Endothelial cell of umbilical vein (primary cell): Measurements from ENCODE around the gene PDLIM4. TPM values are rescaled to one million over a fixed set of nuclear protein-coding genes. Genes with fewer than 3 reads are reported as not detected.

Experiments
- BruUV-seq: library from RNA; stranded (reverse); fragments of 400-500 nt; replicated peaks from 2 replicates; lab custom pipeline; 2021; lab: Mats Ljungman, UMichigan
- CTCF ChIA-PET: fragments of 300-600, 350-600 bp; sonication (Branson Sonifier 250); formaldehyde crosslinking; loops from one replicate; lab custom pipeline; 2021; ENCODE audit warnings: antibody characterized with exemption, inconsistent platforms; lab: Charles Lee
- POLR2A ChIA-PET: fragments of 300-600, 350-600 bp; sonication (Branson Sonifier 250); formaldehyde crosslinking; loops from one replicate; lab custom pipeline; 2021; ENCODE audit warnings: antibody characterized with exemption, inconsistent platforms; lab: Charles Lee
- DNase-seq: peaks from one replicate; pipeline ENCODE4 v3.0.0-alpha.2; 2011; ENCODE audit warnings: low read depth, low spot score
- FAIRE-seq: peaks from 2 replicates; lab custom pipeline; 2011; peaks lifted over from hg19 to GRCh38; lab: Jason Lieb, UNC
- H2AFZ ChIP-seq: 2 replicates; pipeline ENCODE4 v1.6.0; 2012; ENCODE audit warnings: low read depth, low read length, control low read depth, inconsistent platforms
- H3K27ac ChIP-seq: 2 replicates; pipeline ENCODE4 v1.5.1; 2011; ENCODE audit warnings: low read depth, mild to moderate bottlenecking, control low read depth, low read length, moderate library complexity; ENCODE audit not compliant: insufficient read depth
- H3K27me3 ChIP-seq, 2 experiments: 2 replicates each; pipeline versions ENCODE4 v1.6.0 to v1.6.1; 2011; ENCODE audit warnings: low read length in 2 of 2, mixed read lengths in 1 of 2; ENCODE audit not compliant: control insufficient read depth in 2 of 2, insufficient read depth in 2 of 2
- H3K36me3 ChIP-seq, 2 experiments: 2 replicates in 1 of 2; 3 replicates in 1 of 2; pipeline ENCODE4 v1.5.1; 2011; ENCODE audit warnings: low read length in 2 of 2, mild to moderate bottlenecking in 1 of 2, moderate library complexity in 1 of 2; ENCODE audit not compliant: control insufficient read depth in 2 of 2, insufficient read depth in 2 of 2; ENCODE audit errors: extremely low read depth in 1 of 2
- H3K4me1 ChIP-seq: 3 replicates; pipeline ENCODE4 v1.5.1; 2011; ENCODE audit warnings: mild to moderate bottlenecking, low read length; ENCODE audit not compliant: control insufficient read depth, insufficient read depth; ENCODE audit errors: extremely low read depth
- H3K4me2 ChIP-seq: 2 replicates; pipeline ENCODE4 v1.6.1; 2011; ENCODE audit warnings: low read length, control low read depth, mixed read lengths; ENCODE audit not compliant: insufficient read depth
- H3K4me3 ChIP-seq, 3 experiments: fragments of 200-600 bp in 1 of 3; sonication (generic), shearing (Covaris generic) in 1 of 3; replicated peaks in 1 of 3; 2 replicates each; pipeline ENCODE4 v1.5.1; 2011 to 2016; ENCODE audit warnings: control low read depth in 3 of 3, low read length in 3 of 3, mild to moderate bottlenecking in 2 of 3, inconsistent platforms in 1 of 3, low read depth in 1 of 3, moderate library complexity in 1 of 3; ENCODE audit not compliant: insufficient read depth in 1 of 3
- H3K79me2 ChIP-seq: 2 replicates; pipeline ENCODE4 v1.6.0; 2012; ENCODE audit warnings: low read length, inconsistent platforms; ENCODE audit not compliant: control insufficient read depth, insufficient read depth
- H3K9ac ChIP-seq: replicated peaks from 2 replicates; pipeline ENCODE3; 2011; ENCODE audit warnings: low read length, control low read depth; ENCODE audit not compliant: insufficient read depth; ENCODE audit errors: extremely low read depth
- H3K9me1 ChIP-seq: replicated peaks from 3 replicates; pipeline ENCODE4 v1.6.0; 2011; ENCODE audit warnings: mild to moderate bottlenecking, low read length; ENCODE audit not compliant: control insufficient read depth, insufficient read depth; ENCODE audit errors: extremely low read depth
- H3K9me3 ChIP-seq: replicated peaks from 2 replicates; pipeline ENCODE4 v1.5.1; 2012; ENCODE audit warnings: low read length, inconsistent platforms; ENCODE audit not compliant: control insufficient read depth, insufficient read depth
- H4K20me1 ChIP-seq: replicated peaks from 2 replicates; pipeline ENCODE3; 2011; ENCODE audit warnings: mild to moderate bottlenecking, low read length; ENCODE audit not compliant: control insufficient read depth, insufficient read depth; ENCODE audit errors: extremely low read depth
- EZH2 ChIP-seq: IDR thresholded peaks from 2 replicates; pipeline ENCODE4 v1.6.1; 2012; ENCODE audit warnings: borderline replicate concordance, low read depth, mild to moderate bottlenecking, moderate library complexity, low read length, inconsistent platforms; ENCODE audit not compliant: severe bottlenecking
- FOS ChIP-seq: IDR thresholded peaks from 2 replicates; pipeline ENCODE4 v1.6.1; 2011; ENCODE audit warnings: mild to moderate bottlenecking, low read length, moderate library complexity, borderline replicate concordance; ENCODE audit not compliant: insufficient read depth
- GATA2 ChIP-seq: IDR thresholded peaks from 2 replicates; pipeline ENCODE4 v1.7.0; 2011; ENCODE audit warnings: low read depth, mild to moderate bottlenecking, moderate library complexity, mixed read lengths, low read length; ENCODE audit not compliant: insufficient read length, insufficient read depth
- JUN ChIP-seq: IDR thresholded peaks from 2 replicates; pipeline ENCODE4 v1.6.1; 2011; ENCODE audit warnings: borderline replicate concordance, low read depth; ENCODE audit not compliant: insufficient read length, insufficient read depth
- MYC ChIP-seq: IDR thresholded peaks from one replicate; pipeline ENCODE4 v1.6.1; 2011; ENCODE audit warnings: mild to moderate bottlenecking, low read depth, low read length
- POLR2A ChIP-seq: IDR thresholded peaks from 2 replicates; pipeline ENCODE4 v1.6.1; 2012; ENCODE audit warnings: low read depth, mild to moderate bottlenecking, control low read depth, low read length
- POLR2AphosphoS5 ChIP-seq: IDR thresholded peaks from 2 replicates; pipeline ENCODE4 v1.6.1; 2012; ENCODE audit warnings: low read depth, mild to moderate bottlenecking, control low read depth, low read length, moderate library complexity; ENCODE audit not compliant: insufficient read depth
- dilution Hi-C: fragments of 300-500 bp; cut with MboI; formaldehyde crosslinking; loops from one replicate; pipeline ENCODE4 v1.15.0; 2019; ENCODE audit warnings: low sequenced_read_pairs; ENCODE audit not compliant: extremely low pct_ligation_motif_present
- intact Hi-C: fragments of 100-400 bp; cut with micrococcal nuclease; formaldehyde crosslinking; loops from one replicate; pipeline ENCODE4 v1.10.0; 2022
- polyA plus RNA-seq, 4 experiments: library from polyadenylated mRNA; depleted of rRNA in 3 of 4; stranded (reverse) in 3 of 4; unstranded in 1 of 4; fragments of >200 nt; gene quantifications; 2 replicates each; pipeline versions ENCODE4 v1.2.1 to v1.2.3, GENCODE V29; 2011 to 2012; ENCODE audit warnings: missing spikeins in 1 of 4
- total RNA-seq: library from RNA; stranded (reverse); gene quantifications from 2 replicates; pipeline ENCODE4 v1.2.3, GENCODE V29; 2021
- TF ChIP-seq, protein P1 (sequence below): IDR thresholded peaks from 2 replicates; pipeline ENCODE4 v1.6.1; 2011; ENCODE audit not compliant: insufficient read depth, insufficient read length
- TF ChIP-seq, protein P2 (sequence below), 2 donors: IDR thresholded peaks; 1 replicate in 1 of 2; 2 replicates in 1 of 2; pipeline ENCODE4 v1.5.1; 2011; ENCODE audit warnings: low read length in 2 of 2, mild to moderate bottlenecking in 2 of 2, moderate library complexity in 2 of 2, control low read depth in 1 of 2, inconsistent platforms in 1 of 2, low read depth in 1 of 2; ENCODE audit not compliant: insufficient read depth in 1 of 2; ENCODE audit errors: extremely low read depth in 1 of 2

The PDLIM4 gene
- total and polyA plus RNA-seq, 2 donors (not counting 3 experiments of a cell fraction or from before 2014, with no cell fraction given): 65.7 to 112 TPM

- Histone ChIP-seq H3K4me3 (no peak overlapping the region), H3K27ac (no peak overlapping the region), H4K20me1 (no peaks in the 10 kb centered on the region), H3K9me3 (no peaks in the 10 kb centered on the region), H3K4me2 (no peak overlapping the region), H2AFZ (no peak overlapping the region), H3K4me1 (peaks cover 13% of the 10 kb centered on the region), H3K9ac (no peak overlapping the region), H3K79me2 (no peaks in the 10 kb centered on the region), H3K36me3 (peaks cover 5 to 29% of the 10 kb centered on the region in 2 experiments), H3K9me1 (no peaks in the 10 kb centered on the region), H3K27me3 (no peaks in the 10 kb centered on the region)
- dilution Hi-C loops: no loop called here
- TF ChIP-seq MYC: no peak
- TF ChIP-seq, protein P1, sequence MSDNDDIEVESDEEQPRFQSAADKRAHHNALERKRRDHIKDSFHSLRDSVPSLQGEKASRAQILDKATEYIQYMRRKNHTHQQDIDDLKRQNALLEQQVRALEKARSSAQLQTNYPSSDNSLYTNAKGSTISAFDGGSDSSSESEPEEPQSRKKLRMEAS: no peak
- TF ChIP-seq EZH2: no peak
- TF ChIP-seq GATA2: no peak
- TF ChIP-seq JUN: no peak
- no peak for TF ChIP-seq POLR2AphosphoS5
- TF ChIP-seq POLR2A: no peak
- TF ChIP-seq, protein P2, sequence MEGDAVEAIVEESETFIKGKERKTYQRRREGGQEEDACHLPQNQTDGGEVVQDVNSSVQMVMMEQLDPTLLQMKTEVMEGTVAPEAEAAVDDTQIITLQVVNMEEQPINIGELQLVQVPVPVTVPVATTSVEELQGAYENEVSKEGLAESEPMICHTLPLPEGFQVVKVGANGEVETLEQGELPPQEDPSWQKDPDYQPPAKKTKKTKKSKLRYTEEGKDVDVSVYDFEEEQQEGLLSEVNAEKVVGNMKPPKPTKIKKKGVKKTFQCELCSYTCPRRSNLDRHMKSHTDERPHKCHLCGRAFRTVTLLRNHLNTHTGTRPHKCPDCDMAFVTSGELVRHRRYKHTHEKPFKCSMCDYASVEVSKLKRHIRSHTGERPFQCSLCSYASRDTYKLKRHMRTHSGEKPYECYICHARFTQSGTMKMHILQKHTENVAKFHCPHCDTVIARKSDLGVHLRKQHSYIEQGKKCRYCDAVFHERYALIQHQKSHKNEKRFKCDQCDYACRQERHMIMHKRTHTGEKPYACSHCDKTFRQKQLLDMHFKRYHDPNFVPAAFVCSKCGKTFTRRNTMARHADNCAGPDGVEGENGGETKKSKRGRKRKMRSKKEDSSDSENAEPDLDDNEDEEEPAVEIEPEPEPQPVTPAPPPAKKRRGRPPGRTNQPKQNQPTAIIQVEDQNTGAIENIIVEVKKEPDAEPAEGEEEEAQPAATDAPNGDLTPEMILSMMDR (IDR thresholded peaks at IDR 0.05; ENCODE audit: extremely low read depth in 1 of 2, insufficient read depth in 1 of 2, low read depth in 1 of 2, low read length in 2 of 2): no peak
- no peak for TF ChIP-seq FOS
- DNase-seq: no peak
- CTCF ChIA-PET: interaction anchor here (1.6 kb wide), 1 partner anchor 23 kb away, joined by 4 read pairs; the partner anchor contains the start of gene SLC22A4
- intact Hi-C loops: loop anchor here (5.0 kb wide), 1 partner anchor 33 kb away; no protein-coding TSS in a partner anchor
- FAIRE-seq: no peak
- BruUV-seq: no TSS peak
- POLR2A ChIA-PET: no interaction called here
These were observed 13.2 kb downstream of the PDLIM4 start for GRCh38 chr5:132270706-132271105.
